GM18870 (cell line): ENCODE results near the gene KCNH2.

ENCODE experiments used
- ATAC-seq: cut with Tn5 transposase; IDR thresholded peaks from one replicate; pipeline ENCODE4 v1.9.1; 2021; ENCODE audit warnings: moderate library complexity; ENCODE audit not compliant: unreplicated experiment

The KCNH2 gene

GRCh38 chr7:150962553-150963399 lies 15.3 kb downstream of the KCNH2 start:
- no peak for ATAC-seq

GRCh38 chr7:150962290-150962552 lies 15.9 kb downstream of the KCNH2 start:
- no peak for ATAC-seq

GRCh38 chr7:150961510-150962289 lies 16.4 kb downstream of the KCNH2 start:
- no peak for ATAC-seq

- ATAC-seq: no peak
Observed at GRCh38 chr7:150959739-150960734, 18.1 kb downstream of the KCNH2 start.

- no peak for ATAC-seq
Observed at GRCh38 chr7:150959081-150959480, 19.0 kb downstream of the KCNH2 start.

- no peak for ATAC-seq
Observed at GRCh38 chr7:150958597-150958996, 19.5 kb downstream of the KCNH2 start.

GRCh38 chr7:150958062-150958552 lies 20.0 kb downstream of the KCNH2 start:
- no peak for ATAC-seq

GRCh38 chr7:150957133-150958020 lies 20.7 kb downstream of the KCNH2 start:
- no peak for ATAC-seq

- ATAC-seq: no peak
Observed at GRCh38 chr7:150956395-150957132, 21.6 kb downstream of the KCNH2 start.

GRCh38 chr7:150955519-150956394 lies 22.4 kb downstream of the KCNH2 start:
- no peak for ATAC-seq

- ATAC-seq: no peak
Observed at GRCh38 chr7:150954986-150955518, 23.1 kb downstream of the KCNH2 start.

- ATAC-seq: no peak
Observed at GRCh38 chr7:150954201-150954985, 23.7 kb downstream of the KCNH2 start.

- no peak for ATAC-seq
Observed at GRCh38 chr7:150953061-150953997, 24.8 kb downstream of the KCNH2 start.

- ATAC-seq: no peak
Observed at GRCh38 chr7:150952331-150953050, 25.6 kb downstream of the KCNH2 start.

GRCh38 chr7:150951521-150951920 lies 26.6 kb downstream of the KCNH2 start:
- no peak for ATAC-seq

GRCh38 chr7:150951181-150951520 lies 27.0 kb downstream of the KCNH2 start:
- ATAC-seq: no peak
